Chondrocyte (in vitro differentiated cells): Measurements from ENCODE around the gene RCAN1. TPM values are rescaled to one million over a fixed set of nuclear protein-coding genes. Genes with fewer than 3 reads are reported as not detected.

Experiments
- DNase-seq: peaks from one replicate; pipeline ENCODE4 v3.0.0; 2021; ENCODE audit warnings: mixed read lengths, low spot score
- H3K27ac Mint-ChIP-seq: one replicate; pipeline ENCODE4 v1.8.0; 2021; ENCODE audit warnings: mild to moderate bottlenecking, moderate library complexity, mixed read lengths; ENCODE audit not compliant: unreplicated experiment
- H3K27me3 Mint-ChIP-seq: 2 replicates; pipeline ENCODE4 v1.8.0; 2021; ENCODE audit warnings: low read depth, mixed read lengths
- H3K36me3 Mint-ChIP-seq: 2 replicates; pipeline ENCODE4 v1.8.0; 2021; ENCODE audit warnings: low read depth, mixed read lengths
- H3K4me1 Mint-ChIP-seq: 2 replicates; pipeline ENCODE4 v1.8.0; 2021; ENCODE audit warnings: low read depth, mild to moderate bottlenecking, mixed read lengths
- H3K4me3 Mint-ChIP-seq: one replicate; pipeline ENCODE4 v1.8.0; 2021; ENCODE audit warnings: mild to moderate bottlenecking, moderate library complexity, mixed read lengths; ENCODE audit not compliant: unreplicated experiment
- H3K9me3 Mint-ChIP-seq: 2 replicates; pipeline ENCODE4 v1.8.0; 2021; ENCODE audit warnings: low read depth, mixed read lengths
- CTCF ChIP-seq: fragments of 200-600 bp; sonication (generic); IDR thresholded peaks from 2 replicates; pipeline ENCODE4 v1.5.0; 2021; ENCODE audit warnings: antibody characterized with exemption, mild to moderate bottlenecking, moderate library complexity
- total RNA-seq: library from RNA; stranded (reverse); gene quantifications from 3 replicates; pipeline ENCODE4 v1.2.1, GENCODE V29; 2021

Gene RCAN1
- total RNA-seq, 1 donor from 2014 or later, result 80.9 TPM

GRCh38 chr21:34582506-34583150 is 32.3 kb downstream of the RCAN1 start:
- H3K27ac Mint-ChIP-seq, result no peak overlapping the region
- H3K4me1 Mint-ChIP-seq, result peaks cover 28% of the 10 kb centered on the region

DNA sequence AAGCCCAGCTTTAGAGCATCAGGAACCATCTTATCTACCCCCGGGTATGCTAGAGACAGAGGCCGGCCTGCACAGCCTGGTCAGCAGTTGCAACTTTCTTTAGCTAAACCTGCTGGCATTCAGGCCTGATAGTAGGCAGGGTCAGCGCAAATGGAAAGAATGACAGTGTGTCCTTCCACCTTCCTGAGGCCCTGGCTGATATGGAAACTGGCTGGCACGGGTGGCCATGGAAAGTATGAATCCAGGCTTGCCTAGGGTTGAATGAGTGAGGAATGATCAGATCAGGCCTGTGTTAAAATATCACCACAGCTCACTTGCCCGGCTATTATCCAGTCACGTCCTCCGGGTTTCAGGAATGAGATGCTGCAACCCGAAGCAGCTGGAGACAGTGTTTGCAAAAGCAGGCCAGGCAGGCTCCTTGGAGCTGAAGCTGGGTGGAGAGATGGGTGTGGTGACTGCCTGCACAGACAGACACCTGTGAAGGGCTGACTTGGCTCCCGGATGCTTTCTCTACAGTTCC is 34.7 kb downstream of the RCAN1 start:
- Mint-ChIP-seq H3K9me3 (no peaks in the 10 kb centered on the region), H3K27ac (no peak overlapping the region), H3K36me3 (no peaks in the 10 kb centered on the region), H3K4me1 (peaks cover 25% of the 10 kb centered on the region), H3K4me3 (no peak overlapping the region), H3K27me3 (no peaks in the 10 kb centered on the region)
- TF ChIP-seq CTCF, result no peak
- no peak for DNase-seq

More at GRCh38 chr21:34582506-34583150, 32.3 kb downstream of the RCAN1 start:
- H3K27me3 Mint-ChIP-seq, result no peaks in the 10 kb centered on the region
- no peak overlapping the region for H3K4me3 Mint-ChIP-seq
- no peak for DNase-seq
- peaks cover 10% of the 10 kb centered on the region for H3K9me3 Mint-ChIP-seq
- H3K36me3 Mint-ChIP-seq, result peaks cover 3% of the 10 kb centered on the region
- TF ChIP-seq CTCF, result peak; percentile 80

GRCh38 chr21:34579411-34579810 is 35.5 kb downstream of the RCAN1 start:
- Mint-ChIP-seq H3K9me3 (no peaks in the 10 kb centered on the region), H3K27me3 (no peaks in the 10 kb centered on the region), H3K4me1 (peaks cover 24% of the 10 kb centered on the region), H3K27ac (no peak overlapping the region), H3K4me3 (no peak overlapping the region), H3K36me3 (no peaks in the 10 kb centered on the region)
- TF ChIP-seq CTCF, result no peak
- DNase-seq, result no peak

GRCh38 chr21:34576041-34576511 is 38.8 kb downstream of the RCAN1 start:
- TF ChIP-seq CTCF, result no peak
- H3K4me1 Mint-ChIP-seq, result peaks cover 10% of the 10 kb centered on the region
- H3K36me3 Mint-ChIP-seq, result peaks cover 2% of the 10 kb centered on the region
- no peaks in the 10 kb centered on the region for H3K27me3 Mint-ChIP-seq
- no peak for DNase-seq
- no peak overlapping the region for H3K27ac Mint-ChIP-seq
- H3K4me3 Mint-ChIP-seq, result no peak overlapping the region
- H3K9me3 Mint-ChIP-seq, result peaks cover 3% of the 10 kb centered on the region

DNA sequence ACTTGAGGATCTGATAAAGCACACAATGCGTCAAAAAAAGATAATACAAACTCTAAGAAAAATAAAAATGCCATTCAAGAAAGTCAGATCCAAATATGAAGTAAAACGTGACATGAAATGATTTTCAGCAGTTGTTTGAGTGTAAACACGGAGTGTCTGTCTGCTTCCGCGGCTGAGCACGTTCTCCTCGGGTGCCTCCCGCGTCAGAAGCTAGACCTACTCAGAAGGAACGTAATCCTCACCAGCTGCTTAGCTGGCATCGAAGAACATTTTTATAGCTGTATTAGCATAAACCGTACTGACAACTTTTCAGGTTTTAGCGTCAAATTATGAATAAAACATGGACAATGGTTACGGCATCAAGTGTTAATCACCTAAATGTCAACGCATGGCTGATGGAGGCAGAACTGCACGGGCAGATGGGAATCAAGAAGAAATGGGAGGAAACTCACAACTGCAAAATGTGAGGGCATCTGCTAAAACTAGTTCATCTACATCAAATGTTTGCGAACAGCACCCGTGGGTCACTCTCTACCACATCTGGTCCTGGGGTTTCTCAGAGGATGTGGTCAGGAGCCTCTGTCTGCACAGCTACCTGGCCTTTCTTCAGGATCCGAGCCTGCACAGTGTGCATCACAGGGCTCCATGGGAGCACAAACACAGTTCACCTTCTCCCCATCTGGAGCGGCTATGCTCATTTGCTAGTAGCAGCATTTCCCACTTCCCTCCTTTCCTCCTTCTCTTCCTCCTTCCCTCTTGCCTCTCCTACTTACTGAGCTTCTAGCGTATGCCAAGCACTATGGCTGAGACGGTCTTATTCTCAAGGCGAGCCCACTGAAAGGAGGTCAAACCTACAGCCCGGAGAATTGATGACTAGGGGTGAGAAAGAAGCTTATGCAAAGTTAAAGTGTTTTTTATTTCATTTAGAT is 40.0 kb downstream of the RCAN1 start:
- Mint-ChIP-seq H3K36me3 (peaks cover 2% of the 10 kb centered on the region), H3K4me3 (no peak overlapping the region), H3K9me3 (peaks cover 3% of the 10 kb centered on the region), H3K27ac (no peak overlapping the region), H3K4me1 (peaks cover 5% of the 10 kb centered on the region), H3K27me3 (no peaks in the 10 kb centered on the region)
- TF ChIP-seq CTCF, result no peak
- no peak for DNase-seq
